HG03280 (cell line): Measurements from ENCODE around the gene SERPINA1.

ENCODE experiments used
- ATAC-seq: cut with Tn5 transposase; IDR thresholded peaks from one replicate; pipeline ENCODE4 v1.9.1; 2021; ENCODE audit warnings: mild to moderate bottlenecking, moderate library complexity; ENCODE audit not compliant: unreplicated experiment

The SERPINA1 gene

GRCh38 chr14:94384342-94384741, 4.1 kb downstream of the SERPINA1 start:
- ATAC-seq, result no peak

- no peak for ATAC-seq
Observed at GRCh38 chr14:94383777-94384176, 4.6 kb downstream of the SERPINA1 start.

- no peak for ATAC-seq
Observed at GRCh38 chr14:94382716-94383596, 5.4 kb downstream of the SERPINA1 start.

GRCh38 chr14:94382099-94382715, 6.2 kb downstream of the SERPINA1 start:
- no peak for ATAC-seq

GRCh38 chr14:94381149-94382030, 7.0 kb downstream of the SERPINA1 start:
- no peak for ATAC-seq

- ATAC-seq, result no peak
Observed at GRCh38 chr14:94380225-94381148, 7.9 kb downstream of the SERPINA1 start.

- no peak for ATAC-seq
Observed at GRCh38 chr14:94379291-94380224, 8.8 kb downstream of the SERPINA1 start.

- ATAC-seq, result no peak
Observed at GRCh38 chr14:94378527-94379290, 9.7 kb downstream of the SERPINA1 start.

- ATAC-seq, result no peak
Observed at GRCh38 chr14:94377866-94378470, 10.4 kb downstream of the SERPINA1 start.

- ATAC-seq, result no peak
Observed at GRCh38 chr14:94376976-94377865, 11.2 kb downstream of the SERPINA1 start.

- no peak for ATAC-seq
Observed at GRCh38 chr14:94376108-94376975, 12.1 kb downstream of the SERPINA1 start.

- no peak for ATAC-seq
Observed at GRCh38 chr14:94375552-94376107, 12.8 kb downstream of the SERPINA1 start.

GRCh38 chr14:94374749-94375260, 13.6 kb downstream of the SERPINA1 start:
- ATAC-seq, result no peak

- no peak for ATAC-seq
Observed at GRCh38 chr14:94374116-94374515, 14.3 kb downstream of the SERPINA1 start.

GRCh38 chr14:94373708-94374107, 14.7 kb downstream of the SERPINA1 start:
- ATAC-seq, result no peak
